Panc1 (cell line): ENCODE data around the gene HCN4.

Experiments used
- CTCF ChIP-seq: fragments of 450-650 bp; IDR thresholded peaks from 2 replicates; pipeline ENCODE4 v1.5.1; 2017; ENCODE audit warnings: mild to moderate bottlenecking
- SIN3A ChIP-seq: IDR thresholded peaks from 2 replicates; pipeline ENCODE4 v1.6.1; 2012; ENCODE audit warnings: low read depth, mild to moderate bottlenecking, low read length, moderate library complexity, borderline replicate concordance; ENCODE audit not compliant: insufficient read depth
- TCF7L2 ChIP-seq: IDR thresholded peaks from 2 replicates; pipeline ENCODE4 v1.6.1; 2011; ENCODE audit warnings: mild to moderate bottlenecking, low read depth, low read length, inconsistent platforms

GRCh38 chr15:73361337-73361736 lies 7.4 kb downstream of the HCN4 start:
- no peak for TF ChIP-seq CTCF
- no peak for TF ChIP-seq SIN3A
- TF ChIP-seq TCF7L2: no peak
